NT2/D1 (cell line): ENCODE data around the gene KIF13A.

Experiments used
- SUZ12 ChIP-seq: IDR thresholded peaks from 2 replicates; pipeline ENCODE4 v1.6.1; 2011; ENCODE audit not compliant: insufficient read length, insufficient read depth; ENCODE audit errors: extremely low read depth
- YY1 ChIP-seq: IDR thresholded peaks from 2 replicates; pipeline ENCODE4 v1.6.1; 2011; ENCODE audit not compliant: insufficient read length, insufficient read depth
- ZNF274 ChIP-seq: IDR thresholded peaks from 2 replicates; pipeline ENCODE4 v1.6.1; 2011; ENCODE audit warnings: mild to moderate bottlenecking, low read depth, low read length

- TF ChIP-seq ZNF274: no peak
- no peak for TF ChIP-seq YY1
- no peak for TF ChIP-seq SUZ12
Measured at GRCh38 chr6:18034798-18035202, 47.4 kb upstream of the KIF13A start.
